GM23338 (cell line): ENCODE measurements around the gene CPTP.

Source experiments
- POLR2AphosphoS5 ChIP-seq: IDR thresholded peaks from 2 replicates; pipeline ENCODE4 v1.6.1; 2016; ENCODE audit warnings: antibody characterized with exemption, low read depth
- ZNF331 ChIP-seq: fragments of 250-450 bp; sonication (Bioruptor Pico); IDR thresholded peaks from 2 replicates; pipeline ENCODE4 v1.5.0; 2020; ENCODE audit warnings: low read depth, mild to moderate bottlenecking, moderate library complexity
- TF ChIP-seq, protein P1 (sequence below), 2 experiments: fragments of 200-600 bp in 1 of 2; sonication (generic) in 1 of 2; conservative IDR thresholded peaks; 2 replicates each; pipeline versions ENCODE4 v1.5.1 to v1.6.1; 2016 to 2017; ENCODE audit warnings: antibody characterized with exemption in 2 of 2, low read depth in 2 of 2, mild to moderate bottlenecking in 2 of 2, moderate library complexity in 1 of 2

DNA sequence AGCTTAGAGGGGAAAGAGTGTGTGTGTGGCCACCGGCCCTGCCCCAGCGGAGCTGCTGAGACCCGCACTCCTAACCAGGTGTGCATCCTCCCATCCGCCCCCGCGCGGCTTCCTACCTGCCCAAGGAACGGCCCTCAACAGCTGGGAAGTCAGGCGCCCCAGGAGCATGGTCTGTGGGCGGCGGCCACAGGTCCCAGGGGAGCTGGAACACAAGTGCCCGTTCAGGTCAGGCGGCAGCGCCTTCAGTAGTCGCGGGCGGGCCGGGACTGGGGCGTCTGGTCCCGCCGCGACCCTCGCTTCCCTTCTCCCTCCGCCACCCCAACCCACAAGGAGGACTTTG is 50.0 kb downstream of the CPTP start:
- TF ChIP-seq, protein P1, sequence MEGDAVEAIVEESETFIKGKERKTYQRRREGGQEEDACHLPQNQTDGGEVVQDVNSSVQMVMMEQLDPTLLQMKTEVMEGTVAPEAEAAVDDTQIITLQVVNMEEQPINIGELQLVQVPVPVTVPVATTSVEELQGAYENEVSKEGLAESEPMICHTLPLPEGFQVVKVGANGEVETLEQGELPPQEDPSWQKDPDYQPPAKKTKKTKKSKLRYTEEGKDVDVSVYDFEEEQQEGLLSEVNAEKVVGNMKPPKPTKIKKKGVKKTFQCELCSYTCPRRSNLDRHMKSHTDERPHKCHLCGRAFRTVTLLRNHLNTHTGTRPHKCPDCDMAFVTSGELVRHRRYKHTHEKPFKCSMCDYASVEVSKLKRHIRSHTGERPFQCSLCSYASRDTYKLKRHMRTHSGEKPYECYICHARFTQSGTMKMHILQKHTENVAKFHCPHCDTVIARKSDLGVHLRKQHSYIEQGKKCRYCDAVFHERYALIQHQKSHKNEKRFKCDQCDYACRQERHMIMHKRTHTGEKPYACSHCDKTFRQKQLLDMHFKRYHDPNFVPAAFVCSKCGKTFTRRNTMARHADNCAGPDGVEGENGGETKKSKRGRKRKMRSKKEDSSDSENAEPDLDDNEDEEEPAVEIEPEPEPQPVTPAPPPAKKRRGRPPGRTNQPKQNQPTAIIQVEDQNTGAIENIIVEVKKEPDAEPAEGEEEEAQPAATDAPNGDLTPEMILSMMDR (conservative IDR thresholded peaks at IDR 0.05; ENCODE audit: low read depth in 2 of 2), result no peak
- TF ChIP-seq POLR2AphosphoS5 (no peak), ZNF331 (no peak)
